ENCODE measurements around the gene DICER1. TPM values are rescaled to one million over a fixed set of nuclear protein-coding genes. Genes with fewer than 3 reads are reported as not detected.

Gene DICER1
- total RNA-seq, 4 donors from 2014 or later, result 64.7 to 137 (median 87.6) TPM

DNA sequence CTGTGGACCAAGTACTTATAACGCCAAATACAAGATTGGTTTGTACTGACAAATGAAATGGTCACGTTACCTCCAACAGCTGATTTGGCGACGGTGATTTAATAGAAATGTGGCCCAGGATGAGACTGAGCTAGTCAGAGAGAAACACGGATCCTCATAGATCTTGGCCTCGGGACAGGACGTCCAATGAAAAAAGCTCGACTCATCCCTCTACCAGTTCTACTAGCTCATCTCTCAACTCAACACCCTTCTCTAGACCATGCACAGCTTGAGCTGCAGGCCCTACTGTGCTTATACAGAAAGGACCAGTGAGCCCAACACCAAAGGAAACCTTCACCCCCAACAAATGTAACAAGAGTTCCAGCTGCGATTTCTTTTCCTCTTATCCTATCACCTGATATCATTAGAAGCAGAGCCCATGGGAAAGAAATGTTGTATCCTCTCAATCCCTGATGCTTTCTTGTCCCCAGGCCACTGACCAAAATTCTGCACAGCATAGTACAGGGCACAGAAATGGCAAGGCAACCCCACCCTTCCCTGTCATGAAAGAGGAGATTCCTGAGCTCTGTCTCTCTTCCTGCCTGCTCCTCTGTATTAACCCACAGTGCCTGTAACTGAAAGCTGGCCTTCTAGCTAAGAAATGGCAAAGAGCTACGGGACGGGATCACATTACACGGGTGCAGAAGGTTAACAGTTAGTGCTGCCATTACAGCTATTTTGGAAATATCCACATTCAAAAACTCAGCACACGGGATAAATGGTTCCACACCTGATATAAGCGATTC, 39.2 kb downstream of the DICER1 start:
- ATAC-seq (ENCODE audit: low FRiP score), result no peak
- no peak for DNase-seq (ENCODE audit: low spot score)
- TF ChIP-seq, protein P1, sequence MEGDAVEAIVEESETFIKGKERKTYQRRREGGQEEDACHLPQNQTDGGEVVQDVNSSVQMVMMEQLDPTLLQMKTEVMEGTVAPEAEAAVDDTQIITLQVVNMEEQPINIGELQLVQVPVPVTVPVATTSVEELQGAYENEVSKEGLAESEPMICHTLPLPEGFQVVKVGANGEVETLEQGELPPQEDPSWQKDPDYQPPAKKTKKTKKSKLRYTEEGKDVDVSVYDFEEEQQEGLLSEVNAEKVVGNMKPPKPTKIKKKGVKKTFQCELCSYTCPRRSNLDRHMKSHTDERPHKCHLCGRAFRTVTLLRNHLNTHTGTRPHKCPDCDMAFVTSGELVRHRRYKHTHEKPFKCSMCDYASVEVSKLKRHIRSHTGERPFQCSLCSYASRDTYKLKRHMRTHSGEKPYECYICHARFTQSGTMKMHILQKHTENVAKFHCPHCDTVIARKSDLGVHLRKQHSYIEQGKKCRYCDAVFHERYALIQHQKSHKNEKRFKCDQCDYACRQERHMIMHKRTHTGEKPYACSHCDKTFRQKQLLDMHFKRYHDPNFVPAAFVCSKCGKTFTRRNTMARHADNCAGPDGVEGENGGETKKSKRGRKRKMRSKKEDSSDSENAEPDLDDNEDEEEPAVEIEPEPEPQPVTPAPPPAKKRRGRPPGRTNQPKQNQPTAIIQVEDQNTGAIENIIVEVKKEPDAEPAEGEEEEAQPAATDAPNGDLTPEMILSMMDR (IDR thresholded peaks at IDR 0.05), result no peak

DNA sequence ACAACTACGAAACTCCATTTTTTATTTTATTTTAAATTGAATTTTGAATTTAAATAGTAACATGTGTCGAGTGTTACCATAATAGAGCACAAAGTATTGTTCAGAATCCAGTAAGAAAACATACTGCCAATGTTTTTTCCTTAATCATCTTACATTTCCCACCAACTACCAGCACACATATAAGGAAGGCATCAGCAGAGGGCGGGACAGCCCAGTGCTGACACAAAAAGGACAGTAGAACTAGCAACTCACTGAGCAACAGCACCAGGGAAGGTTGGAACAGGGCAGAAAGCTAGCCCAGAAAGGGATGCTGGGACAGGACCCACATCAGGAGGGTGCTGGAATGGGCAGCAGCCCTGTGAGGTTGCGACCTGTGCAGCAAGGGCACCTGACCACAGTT, 43.9 kb downstream of the DICER1 start:
- TF ChIP-seq, protein P1 (IDR thresholded peaks at IDR 0.05), result no peak
- ATAC-seq (ENCODE audit: low FRiP score) (no peak), DNase-seq (ENCODE audit: low spot score) (no peak)

DNA sequence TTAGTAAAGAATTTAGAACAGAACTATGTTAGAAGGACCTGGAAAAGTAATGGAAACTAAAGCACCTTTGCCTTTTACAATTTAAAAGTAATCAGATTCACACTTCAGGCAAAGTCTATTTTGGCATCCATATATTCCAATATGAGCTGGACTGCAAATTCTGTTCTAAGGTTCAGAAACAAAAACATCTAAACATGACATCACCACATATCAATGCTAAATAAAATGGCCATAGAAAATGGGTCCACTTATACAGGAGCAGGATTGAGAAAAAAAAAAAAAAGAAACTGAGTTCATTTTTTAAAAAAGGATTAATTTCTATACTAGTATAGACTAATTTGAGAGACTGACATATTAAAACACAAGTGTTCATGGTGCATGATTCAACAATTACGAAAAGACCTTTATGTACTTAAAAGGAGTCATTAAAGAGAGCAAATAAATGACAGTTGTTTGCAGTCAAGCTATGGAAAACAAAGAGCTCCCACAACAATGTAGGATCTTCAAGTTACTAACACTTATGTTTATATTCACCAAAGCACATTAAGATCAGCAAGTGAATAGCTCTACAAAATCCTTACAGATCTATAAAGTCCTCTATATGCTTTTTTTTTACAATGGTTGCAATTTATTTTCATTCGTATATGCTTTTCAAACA, 45.7 kb downstream of the DICER1 start:
- no peak for ATAC-seq (ENCODE audit: low FRiP score)
- TF ChIP-seq, protein P1 (IDR thresholded peaks at IDR 0.05), result no peak
- DNase-seq (ENCODE audit: low spot score), result no peak

DNA sequence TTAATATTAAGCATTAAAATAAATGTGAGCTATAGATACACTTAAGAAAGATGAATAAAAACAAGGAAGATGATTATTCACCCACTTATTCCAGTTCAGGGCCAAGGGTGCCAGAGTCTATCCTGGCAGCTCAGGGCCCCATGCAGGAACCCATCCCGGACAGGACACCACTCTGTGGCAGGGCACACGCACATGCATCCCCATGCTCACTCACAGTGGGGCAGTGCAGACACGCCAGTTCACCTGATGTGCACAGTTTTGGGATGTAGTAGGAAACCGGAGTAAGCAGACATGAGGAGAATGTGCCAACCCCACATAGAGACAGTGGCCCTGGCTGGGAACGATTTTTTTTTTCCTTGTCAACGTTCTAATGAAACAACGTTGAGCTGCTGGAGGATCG, 47.2 kb downstream of the DICER1 start:
- TF ChIP-seq, protein P1 (IDR thresholded peaks at IDR 0.05), result no peak
- no peak for ATAC-seq (ENCODE audit: low FRiP score)

DNA sequence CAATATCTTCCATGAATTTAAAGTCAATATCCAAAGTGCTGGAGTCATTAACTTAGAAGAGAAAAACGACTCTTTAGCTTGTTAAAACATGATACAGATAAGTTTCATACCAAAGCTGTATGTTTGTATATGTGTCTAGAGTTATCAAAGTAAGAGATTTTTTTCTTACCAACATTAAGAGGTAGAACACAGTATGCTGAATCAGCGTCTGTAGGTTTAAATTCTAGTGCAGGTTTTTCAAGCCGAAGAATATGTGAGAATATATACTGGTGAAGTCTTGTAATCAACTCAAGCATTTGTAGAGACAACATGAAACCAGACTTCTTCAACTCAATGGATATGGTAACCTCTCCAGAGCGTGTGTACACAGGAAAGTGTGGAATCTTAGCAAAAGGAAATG, 49.6 kb downstream of the DICER1 start:
- TF ChIP-seq, protein P1 (IDR thresholded peaks at IDR 0.05), result no peak
- DNase-seq (ENCODE audit: low spot score) (no peak), ATAC-seq (ENCODE audit: low FRiP score) (no peak)

More for the DNA sequence above, 47.2 kb downstream of the DICER1 start:
- DNase-seq (ENCODE audit: low spot score), result no peak

DNA sequence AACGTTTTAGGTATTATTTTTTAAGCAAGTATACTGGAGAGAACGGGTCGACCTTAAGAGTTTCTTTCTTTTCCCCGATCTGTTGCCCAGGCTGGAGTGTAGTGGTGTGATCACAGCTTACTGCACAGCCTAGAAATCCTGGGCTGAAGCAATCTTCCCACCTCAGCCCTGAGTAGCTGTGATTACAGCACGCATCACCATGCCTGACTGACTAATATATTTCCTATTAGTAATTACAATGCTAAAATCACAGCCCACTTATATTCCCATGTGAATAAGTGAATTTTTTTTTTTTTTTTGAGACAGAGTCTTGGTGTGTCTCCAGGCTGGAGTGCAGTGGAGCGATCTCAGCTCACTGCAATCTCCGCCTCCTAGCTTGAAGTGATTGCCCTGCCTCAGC, 50.4 kb downstream of the DICER1 start:
- no peak for DNase-seq (ENCODE audit: low spot score)
- ATAC-seq (ENCODE audit: low FRiP score), result no peak
- TF ChIP-seq, protein P1 (IDR thresholded peaks at IDR 0.05), result no peak

DNA sequence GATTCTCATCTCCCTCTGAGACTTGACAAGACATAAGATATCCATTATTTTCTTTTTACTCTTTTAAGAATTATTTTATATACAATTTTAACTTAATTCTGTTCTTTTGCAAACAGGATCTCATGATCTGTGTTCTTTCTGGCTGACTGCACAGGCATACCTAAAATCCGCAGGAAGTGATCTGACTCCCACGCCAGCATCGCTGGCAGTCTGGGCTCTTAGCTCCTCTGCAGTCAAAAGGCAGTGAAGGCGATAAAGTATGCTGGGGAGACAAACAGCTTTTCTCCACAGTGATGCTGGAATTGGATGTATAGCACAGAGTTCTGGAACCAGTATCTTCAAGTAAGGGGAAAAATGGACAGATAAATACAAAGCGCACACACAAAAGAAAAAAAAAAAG, 52.4 kb downstream of the DICER1 start:
- ATAC-seq (ENCODE audit: low FRiP score) (no peak), DNase-seq (ENCODE audit: low spot score) (no peak)
- TF ChIP-seq, protein P1 (IDR thresholded peaks at IDR 0.05), result no peak

Measured in omental fat pad (tissue), 4 donors.